KOPT-K1 (cell line): ENCODE results near the gene REN.

ENCODE experiments used
- H3K27ac ChIP-seq: fragments of 200-600 bp; sonication (generic); 2 replicates; pipeline ENCODE4 v1.5.1; 2016; ENCODE audit warnings: antibody characterized with exemption, mild to moderate bottlenecking, low read depth, low read length; ENCODE audit not compliant: poor library complexity, severe bottlenecking
- H3K36me3 ChIP-seq: fragments of 200-600 bp; sonication (generic); 2 replicates; pipeline ENCODE4 v1.5.1; 2017; ENCODE audit warnings: antibody characterized with exemption, mild to moderate bottlenecking, low read length, moderate library complexity; ENCODE audit not compliant: insufficient read depth
- H3K9me3 ChIP-seq: fragments of 200-600 bp; sonication (generic); 2 replicates; pipeline ENCODE4 v1.5.1; 2017; ENCODE audit warnings: antibody characterized with exemption, low read length, mild to moderate bottlenecking; ENCODE audit not compliant: insufficient read depth, poor library complexity, severe bottlenecking

The REN gene

DNA sequence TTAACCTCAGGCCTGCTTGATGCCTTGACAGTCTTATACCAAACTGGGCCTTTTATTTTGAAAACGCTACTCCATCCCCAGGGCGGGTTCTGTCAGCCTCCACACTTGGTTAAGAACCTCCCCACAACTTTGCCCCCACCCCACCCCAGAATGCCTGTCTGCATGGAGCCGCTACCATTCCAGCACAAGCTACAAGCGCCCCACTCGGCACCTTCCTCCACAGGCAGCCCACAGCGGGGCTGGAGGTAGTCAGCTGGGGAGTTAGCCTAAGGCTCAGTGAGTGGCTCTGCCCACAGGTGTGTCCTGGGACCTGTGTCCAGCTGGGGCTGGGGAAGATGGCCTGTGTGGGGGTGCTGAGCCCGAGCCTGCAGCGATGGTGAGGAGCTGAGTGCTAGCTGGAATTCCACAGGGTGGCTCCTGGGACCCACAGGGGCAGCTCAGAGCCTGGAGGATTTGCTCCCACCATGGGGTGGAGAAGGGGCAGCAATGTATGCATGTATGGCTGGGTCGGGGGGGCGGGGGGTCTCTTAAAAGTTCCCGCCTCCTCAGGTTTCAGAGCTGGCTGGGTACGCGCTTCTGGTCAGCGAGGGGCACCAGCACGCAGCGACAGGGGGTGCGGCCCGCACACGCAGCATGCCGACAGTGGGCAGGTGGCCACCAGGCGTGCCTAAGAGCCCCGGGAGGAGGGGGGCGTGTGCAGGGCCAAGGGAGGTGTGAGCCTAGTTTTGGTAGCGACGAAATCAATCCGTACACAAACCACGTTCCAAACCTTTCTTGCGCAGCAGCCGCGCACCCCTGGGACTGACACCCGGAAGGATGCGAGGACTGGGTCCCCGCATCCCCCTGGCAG is 15.2 kb downstream of the REN start:
- Histone ChIP-seq H3K27ac (no peak overlapping the region), H3K36me3 (no peaks in the 10 kb centered on the region), H3K9me3 (no peaks in the 10 kb centered on the region)

DNA sequence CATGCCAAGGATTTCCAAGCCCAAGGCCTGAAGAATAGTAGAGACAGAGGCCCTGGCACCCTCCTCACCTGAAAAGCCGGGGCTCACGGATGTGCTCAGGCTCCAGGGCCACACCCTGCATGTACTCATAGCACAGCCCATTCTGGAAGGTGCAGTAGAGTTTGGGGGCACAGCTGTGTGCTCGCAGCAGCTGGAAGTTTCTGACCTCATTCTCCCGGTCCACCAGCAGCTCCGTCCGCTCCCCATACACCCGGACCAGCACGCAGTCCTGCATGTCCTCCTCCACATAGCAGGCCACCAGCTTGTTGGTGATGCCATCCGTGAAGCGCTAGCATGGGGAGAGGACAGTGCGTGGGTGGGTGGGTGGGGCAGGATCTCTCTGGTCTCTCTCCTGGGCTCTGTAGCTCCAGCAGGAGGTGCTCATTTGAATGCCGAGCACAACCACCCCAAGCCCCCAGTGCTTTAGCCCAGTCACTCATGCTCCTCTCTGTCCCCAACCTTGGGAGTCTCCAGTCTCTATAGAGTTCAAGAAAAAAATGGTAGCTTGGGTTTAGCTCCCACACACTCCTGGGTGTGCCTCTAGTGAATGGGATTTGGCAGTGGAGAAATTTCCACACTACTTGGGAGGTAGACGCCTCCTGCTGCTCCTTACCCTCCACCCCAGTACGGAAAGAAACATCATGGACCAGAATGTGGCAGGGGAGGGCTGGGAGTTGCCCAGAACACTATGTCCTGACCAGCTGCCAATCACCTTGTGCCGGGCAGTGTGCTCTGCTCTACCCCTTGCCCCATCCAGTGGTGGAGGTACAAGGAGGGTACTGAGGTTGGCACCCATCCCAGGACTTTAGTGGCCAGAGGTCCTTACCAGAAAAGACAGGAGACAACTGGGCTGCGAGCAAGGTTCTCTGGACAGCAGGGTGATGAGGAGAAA is 16.2 kb downstream of the REN start:
- no peaks in the 10 kb centered on the region for H3K9me3 ChIP-seq
- H3K36me3 ChIP-seq, result no peaks in the 10 kb centered on the region
- no peak overlapping the region for H3K27ac ChIP-seq

DNA sequence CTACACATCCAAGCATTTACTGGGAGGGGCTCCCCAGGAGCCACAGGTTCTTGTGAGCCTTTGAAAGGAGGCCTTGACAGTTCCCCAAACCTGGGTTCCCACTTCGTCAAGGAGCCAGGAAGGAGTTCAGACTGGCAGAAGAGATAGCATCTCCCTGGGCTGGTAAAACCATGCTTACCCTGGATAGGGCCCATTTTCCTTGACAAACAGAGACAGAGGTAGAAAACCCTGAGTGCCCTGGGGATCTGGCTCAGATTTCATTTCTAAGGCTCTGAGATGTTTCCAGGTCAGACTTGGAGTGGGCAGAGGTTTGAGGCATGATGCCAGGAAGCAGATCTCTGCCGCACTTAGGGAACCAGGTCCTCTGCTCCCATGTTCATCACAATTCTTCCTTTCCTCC is 17.0 kb downstream of the REN start:
- Histone ChIP-seq H3K36me3 (no peaks in the 10 kb centered on the region), H3K27ac (no peak overlapping the region)

DNA sequence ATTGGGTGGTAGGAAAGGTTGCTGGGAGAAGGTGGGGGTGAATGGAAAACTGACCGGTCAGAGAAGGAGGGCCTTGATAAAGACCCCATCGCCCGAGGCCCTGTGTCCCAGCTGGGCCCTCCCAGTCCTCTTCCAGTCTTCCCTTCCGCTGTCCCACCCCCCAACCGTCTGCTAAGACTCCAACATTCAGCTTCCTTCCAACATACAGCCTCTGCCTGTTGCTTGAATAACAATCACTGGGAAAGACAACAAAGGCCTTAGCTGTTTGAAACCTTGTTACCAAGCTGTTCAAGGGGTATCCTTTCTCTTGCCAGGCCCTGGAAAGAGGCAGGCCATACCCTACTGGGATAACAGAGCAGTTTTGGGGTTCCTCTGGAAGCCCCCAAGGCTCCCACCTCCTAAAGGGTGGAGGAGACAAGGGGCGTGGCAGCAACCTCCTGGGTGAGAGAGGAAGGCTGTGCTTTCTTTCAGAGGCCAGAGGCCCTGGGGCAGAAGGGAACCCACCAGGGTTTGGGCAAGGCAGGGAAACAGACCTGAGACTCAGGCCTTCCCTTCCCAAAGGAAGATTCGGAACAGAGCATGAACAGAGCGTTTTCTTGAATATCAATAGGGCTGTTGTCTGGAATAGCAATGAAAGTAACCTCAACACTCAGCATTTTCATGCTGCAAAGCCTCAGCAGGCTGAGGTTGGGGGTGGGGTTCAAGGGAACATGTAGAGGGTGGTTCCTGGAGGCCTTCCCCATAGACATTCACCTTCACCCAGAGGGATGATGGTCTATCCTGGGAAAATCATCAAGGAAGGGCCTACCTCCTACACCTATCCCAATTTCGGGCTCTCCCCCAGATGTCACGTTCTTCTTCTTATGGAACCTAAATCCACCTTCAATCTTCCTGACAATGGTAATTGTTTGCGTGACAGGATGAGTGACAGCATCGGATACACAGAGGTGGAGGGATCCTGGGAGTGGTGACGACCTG is 18.4 kb downstream of the REN start:
- Histone ChIP-seq H3K27ac (no peak overlapping the region), H3K9me3 (no peaks in the 10 kb centered on the region), H3K36me3 (no peaks in the 10 kb centered on the region)

More for the DNA sequence above, 17.0 kb downstream of the REN start:
- H3K9me3 ChIP-seq, result no peaks in the 10 kb centered on the region

DNA sequence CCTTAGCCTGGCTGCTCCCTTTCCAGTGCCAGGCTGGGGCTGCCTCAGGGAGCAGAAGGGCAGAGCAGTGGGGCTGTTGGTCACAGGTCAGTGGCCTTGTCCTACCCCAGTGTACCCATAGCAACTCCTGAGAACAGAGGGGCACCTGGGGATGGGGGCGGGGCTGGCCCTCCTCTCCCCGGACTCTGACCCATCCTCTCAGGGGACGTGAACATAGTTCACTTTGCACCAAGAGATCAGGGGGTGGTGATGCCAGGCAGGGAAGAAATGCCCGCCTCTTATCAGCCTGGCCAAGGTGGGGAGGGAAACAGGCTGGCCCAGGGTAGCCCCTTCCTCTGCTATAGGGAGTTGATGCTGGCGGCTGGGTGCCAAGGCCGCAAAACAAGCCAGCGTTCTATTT is 19.2 kb downstream of the REN start:
- Histone ChIP-seq H3K36me3 (no peaks in the 10 kb centered on the region), H3K9me3 (no peaks in the 10 kb centered on the region), H3K27ac (no peak overlapping the region)

DNA sequence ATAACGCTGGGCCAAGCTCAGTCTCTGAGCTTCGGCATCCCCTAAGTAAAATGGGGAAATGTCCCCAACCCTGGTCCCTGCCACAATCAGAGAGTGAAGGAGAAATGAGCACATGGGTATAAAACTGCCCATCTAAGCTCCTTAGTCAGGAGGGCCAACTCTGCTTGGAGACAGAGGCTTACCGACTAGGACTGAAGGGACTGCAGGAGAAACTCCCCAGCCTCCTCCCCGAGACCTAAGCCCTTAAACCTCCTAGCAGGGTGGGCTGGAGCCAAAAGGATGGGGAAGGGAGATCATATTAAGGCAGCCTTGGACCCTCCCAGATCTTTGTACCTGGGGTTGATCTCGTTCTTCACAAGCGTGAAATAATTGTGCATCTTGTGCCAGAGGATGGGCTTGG is 19.8 kb downstream of the REN start:
- no peaks in the 10 kb centered on the region for H3K36me3 ChIP-seq
- no peak overlapping the region for H3K27ac ChIP-seq
- H3K9me3 ChIP-seq, result no peaks in the 10 kb centered on the region

DNA sequence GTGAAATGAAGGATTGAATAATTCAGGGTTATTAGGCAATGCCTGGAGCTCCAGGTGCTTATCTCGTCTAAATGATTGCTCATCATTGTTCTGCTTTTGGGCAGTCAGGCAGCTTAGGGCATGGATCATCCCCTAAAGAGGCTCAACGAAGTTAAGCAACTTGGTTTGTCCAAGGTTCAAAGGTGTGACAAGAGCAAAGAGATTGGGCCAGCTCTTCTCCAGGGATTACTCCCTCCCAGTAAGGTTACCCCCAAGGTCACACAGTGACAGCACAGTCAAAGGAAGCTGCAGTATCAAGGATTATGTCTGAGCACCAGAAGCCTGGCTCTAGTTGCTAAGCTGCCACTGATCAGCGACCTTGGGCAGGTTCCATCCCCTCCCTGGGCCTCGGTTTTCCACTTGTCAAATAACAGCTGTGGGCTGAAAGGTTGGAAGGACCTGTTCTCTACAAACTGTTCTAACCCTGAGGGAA is 21.1 kb downstream of the REN start:
- Histone ChIP-seq H3K27ac (no peak overlapping the region), H3K36me3 (no peaks in the 10 kb centered on the region), H3K9me3 (no peaks in the 10 kb centered on the region)

DNA sequence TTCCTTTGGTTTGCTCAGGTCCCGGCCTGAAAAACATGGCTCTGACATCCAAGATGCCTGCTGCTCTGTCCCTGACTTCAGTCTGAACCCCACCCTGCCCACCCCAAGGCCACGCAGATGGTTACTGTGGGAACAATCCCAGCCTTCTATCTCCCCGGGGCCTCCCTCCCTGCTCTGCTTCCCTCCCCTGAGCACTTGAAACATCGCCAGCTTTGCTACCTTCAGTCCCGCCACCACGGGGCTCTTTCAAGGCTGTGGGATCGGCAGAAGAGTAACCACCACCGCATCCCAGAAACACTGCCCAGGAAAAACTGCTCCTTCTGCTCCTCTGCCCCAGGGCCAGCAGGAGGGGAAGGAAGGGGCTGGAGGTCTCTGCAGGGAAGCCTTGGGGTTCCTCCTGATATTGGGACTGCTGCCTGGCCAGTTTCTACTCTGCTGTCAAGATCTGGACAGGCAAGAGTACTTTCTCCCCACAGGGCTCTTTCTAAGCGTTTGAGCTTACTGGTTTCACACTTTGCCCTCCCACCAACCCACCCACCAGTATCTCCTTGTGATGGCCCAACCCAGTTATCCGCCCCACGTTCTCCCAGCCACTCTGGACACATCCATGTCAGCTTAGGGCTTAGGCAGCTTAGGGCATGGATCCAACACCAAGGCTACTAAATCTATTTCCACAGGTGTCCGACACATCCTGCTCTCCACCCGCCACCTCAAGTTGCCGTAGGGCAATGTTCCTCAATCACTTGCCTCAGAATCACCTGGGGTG is 22.7 kb downstream of the REN start:
- no peaks in the 10 kb centered on the region for H3K36me3 ChIP-seq
- H3K27ac ChIP-seq, result no peak overlapping the region
- no peaks in the 10 kb centered on the region for H3K9me3 ChIP-seq

DNA sequence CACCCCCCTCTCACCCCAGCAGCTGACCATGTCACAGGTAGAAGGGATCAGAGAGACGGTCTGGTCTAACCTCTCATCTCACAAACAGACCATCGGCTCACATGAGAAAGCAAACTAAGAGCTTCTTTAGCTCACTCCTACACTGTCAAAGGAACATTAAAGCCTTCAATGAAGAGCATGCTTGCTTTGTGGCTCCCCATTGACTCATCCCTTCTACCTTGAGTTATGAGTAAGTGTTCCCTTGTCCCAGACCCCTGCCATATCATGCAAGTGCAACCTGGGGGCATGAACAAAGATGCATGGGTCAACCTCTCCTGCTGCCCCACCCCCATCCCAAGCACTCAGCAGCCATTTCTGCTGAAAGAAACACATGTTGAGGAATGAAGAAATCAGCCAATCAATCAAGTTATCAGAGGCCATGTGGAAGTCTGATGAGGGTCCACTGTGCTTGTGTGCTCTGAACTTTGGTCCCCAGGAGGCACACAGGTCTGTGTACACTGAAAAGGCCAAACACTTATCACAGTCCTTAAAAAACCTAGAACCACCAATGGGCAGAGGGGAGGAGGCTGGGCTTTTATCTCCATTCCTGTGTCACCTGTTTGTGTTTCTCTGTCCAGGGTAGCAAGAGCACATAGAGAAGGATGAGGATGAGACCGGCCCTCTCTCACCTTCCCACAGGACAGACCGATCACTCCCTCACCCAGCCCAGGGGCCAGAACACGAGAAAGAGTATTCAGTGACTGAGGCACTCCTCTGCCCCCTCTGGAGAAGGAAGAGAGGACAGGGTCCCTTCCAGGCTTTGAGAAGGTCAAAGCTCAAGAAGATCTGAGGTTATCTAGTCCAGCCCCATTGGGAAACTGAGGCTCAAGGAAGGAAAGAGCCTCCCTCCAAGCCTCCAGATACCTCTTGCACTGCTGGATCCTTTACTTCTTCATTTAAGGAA is 23.8 kb downstream of the REN start:
- Histone ChIP-seq H3K9me3 (no peaks in the 10 kb centered on the region), H3K36me3 (no peaks in the 10 kb centered on the region)

DNA sequence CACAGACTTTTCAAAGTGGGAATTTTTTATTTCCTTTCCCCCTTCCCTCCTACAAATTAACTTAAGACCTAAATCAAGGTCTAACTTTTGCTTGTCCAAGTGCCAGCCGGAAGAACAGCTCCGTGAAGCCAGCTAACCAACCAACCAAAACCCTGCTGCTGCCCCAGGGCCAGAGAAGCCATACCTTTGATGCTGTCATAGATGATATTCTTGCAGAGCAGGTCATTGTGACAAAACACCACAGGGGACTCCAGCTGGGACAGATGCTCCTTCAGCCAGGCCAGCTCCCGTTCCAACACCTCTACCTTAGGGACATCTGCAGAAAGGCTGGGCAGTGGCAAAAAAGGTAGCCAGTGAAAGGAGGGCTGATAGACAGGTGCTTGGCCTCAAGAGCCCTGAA is 25.0 kb downstream of the REN start:
- no peaks in the 10 kb centered on the region for H3K9me3 ChIP-seq
- H3K27ac ChIP-seq, result no peak overlapping the region
- no peaks in the 10 kb centered on the region for H3K36me3 ChIP-seq

More for the DNA sequence above, 23.8 kb downstream of the REN start:
- H3K27ac ChIP-seq, result no peak overlapping the region

DNA sequence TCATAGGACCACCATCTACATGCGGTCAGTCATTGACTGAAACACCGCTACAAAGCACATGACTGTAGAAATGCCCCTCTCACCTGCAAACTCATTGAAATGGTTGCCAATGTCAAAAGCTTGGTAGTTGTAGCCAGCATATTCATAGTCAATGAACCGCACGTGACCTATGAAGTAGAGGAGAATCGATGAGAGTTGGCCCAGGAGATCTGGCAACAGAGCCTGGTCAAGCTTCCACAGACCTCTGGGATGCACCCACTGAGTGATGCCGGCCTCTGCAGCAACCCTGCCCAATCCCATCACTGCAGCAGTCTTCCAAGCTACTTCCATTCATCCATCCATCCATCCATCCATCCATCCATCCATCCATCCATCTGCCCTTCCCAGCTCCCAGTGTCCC is 26.2 kb downstream of the REN start:
- Histone ChIP-seq H3K9me3 (no peaks in the 10 kb centered on the region), H3K27ac (no peak overlapping the region)

DNA sequence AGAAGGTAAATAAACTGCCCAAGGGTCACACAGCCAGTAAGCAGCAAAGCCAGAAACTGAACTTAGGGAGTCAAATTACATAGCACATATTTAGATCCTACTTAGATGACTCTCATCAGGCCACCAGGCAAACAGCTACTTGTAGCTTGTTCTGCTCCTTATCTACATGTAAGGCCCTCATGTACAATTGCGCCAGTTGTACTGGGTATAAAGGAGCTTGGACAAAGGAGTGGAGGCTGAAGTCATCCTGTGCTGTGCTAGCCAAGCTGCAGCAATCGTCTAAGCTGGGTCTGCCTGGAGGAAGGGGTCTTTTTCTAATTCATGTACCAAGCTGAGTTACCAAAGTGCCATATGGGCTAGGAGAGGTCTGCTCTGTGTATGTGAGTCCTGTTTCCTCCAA is 27.0 kb downstream of the REN start:
- no peaks in the 10 kb centered on the region for H3K36me3 ChIP-seq
- no peaks in the 10 kb centered on the region for H3K9me3 ChIP-seq
- no peak overlapping the region for H3K27ac ChIP-seq

More for the DNA sequence above, 26.2 kb downstream of the REN start:
- H3K36me3 ChIP-seq, result no peaks in the 10 kb centered on the region

DNA sequence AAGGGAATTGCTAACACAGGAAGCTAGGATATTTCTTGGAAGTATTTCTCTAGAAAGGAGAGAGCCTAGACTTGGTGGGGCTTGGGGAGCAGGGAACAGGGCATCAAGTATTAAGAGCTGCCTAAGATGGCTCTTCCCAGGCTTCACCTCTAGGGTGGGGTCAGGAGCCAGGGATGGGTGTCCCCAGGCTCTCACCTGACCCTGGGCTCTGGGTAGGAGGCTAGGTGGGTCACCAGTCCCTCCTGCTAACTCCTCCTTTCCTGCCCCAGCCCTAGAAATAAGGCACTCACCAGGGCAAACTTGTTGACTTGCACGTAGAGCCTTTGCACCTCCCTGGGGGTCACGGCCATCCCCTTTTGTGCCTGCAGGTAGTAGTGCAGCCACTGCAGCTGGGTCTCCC is 29.3 kb downstream of the REN start:
- no peaks in the 10 kb centered on the region for H3K36me3 ChIP-seq
- H3K9me3 ChIP-seq, result no peaks in the 10 kb centered on the region

More for the DNA sequence above, 29.3 kb downstream of the REN start:
- no peak overlapping the region for H3K27ac ChIP-seq
